ENCODE measurements around the gene TMEM19.

Gene TMEM19

GRCh38 chr12:71654200-71654599 is 31.7 kb upstream of the TMEM19 start:
- no peak for TF ChIP-seq CTCF (IDR thresholded peaks at IDR 0.05; ENCODE audit: control insufficient read depth, insufficient read depth, low read depth, low read length, missing control alignments)
- no peak for DNase-seq (ENCODE audit: low read depth)
- H3K4me3 ChIP-seq (ENCODE audit: control insufficient read depth, low read depth, low read length), result no peak overlapping the region

- no peak overlapping the region for H3K4me3 ChIP-seq (ENCODE audit: control insufficient read depth, low read depth, low read length)
- TF ChIP-seq CTCF (IDR thresholded peaks at IDR 0.05; ENCODE audit: control insufficient read depth, insufficient read depth, low read depth, low read length, missing control alignments), result no peak
- DNase-seq (ENCODE audit: low read depth), result no peak
Observed at GRCh38 chr12:71655495-71655894, 30.4 kb upstream of the TMEM19 start.

- no peak for TF ChIP-seq CTCF (IDR thresholded peaks at IDR 0.05; ENCODE audit: control insufficient read depth, insufficient read depth, low read depth, low read length, missing control alignments)
- DNase-seq (ENCODE audit: low read depth), result no peak
- no peak overlapping the region for H3K4me3 ChIP-seq (ENCODE audit: control insufficient read depth, low read depth, low read length)
Observed at GRCh38 chr12:71655907-71656306, 30.0 kb upstream of the TMEM19 start.

GRCh38 chr12:71656740-71657139 is 29.1 kb upstream of the TMEM19 start:
- no peak for TF ChIP-seq CTCF (IDR thresholded peaks at IDR 0.05; ENCODE audit: control insufficient read depth, insufficient read depth, low read depth, low read length, missing control alignments)
- DNase-seq (ENCODE audit: low read depth), result no peak
- no peak overlapping the region for H3K4me3 ChIP-seq (ENCODE audit: control insufficient read depth, low read depth, low read length)

- DNase-seq (ENCODE audit: low read depth), result no peak
- TF ChIP-seq CTCF (IDR thresholded peaks at IDR 0.05; ENCODE audit: control insufficient read depth, insufficient read depth, low read depth, low read length, missing control alignments), result no peak
Observed at GRCh38 chr12:71661977-71662530, 23.8 kb upstream of the TMEM19 start.

GRCh38 chr12:71662849-71663560 is 22.9 kb upstream of the TMEM19 start:
- no peak for DNase-seq (ENCODE audit: low read depth)
- no peak for TF ChIP-seq CTCF (IDR thresholded peaks at IDR 0.05; ENCODE audit: control insufficient read depth, insufficient read depth, low read depth, low read length, missing control alignments)
- peak overlapping the region; percentile 98 for H3K4me3 ChIP-seq (ENCODE audit: control insufficient read depth, low read depth, low read length)

More at GRCh38 chr12:71661977-71662530, 23.8 kb upstream of the TMEM19 start:
- peak overlapping the region; percentile 98 for H3K4me3 ChIP-seq (ENCODE audit: control insufficient read depth, low read depth, low read length)
